ENCODE measurements around the gene BEND7. TPM values are rescaled to one million over a fixed set of nuclear protein-coding genes. Genes with fewer than 3 reads are reported as not detected.

The BEND7 gene
- total and polyA plus RNA-seq, 7 experiments from 2014 or later = 0.17 TPM; not detected in 6

GRCh38 chr10:13399236-13399635, 129.6 kb downstream of the BEND7 start:
- H3K4me3 Mint-ChIP-seq = no peak overlapping the region
- Histone ChIP-seq H3K4me3 (ENCODE audit: low read length) (no peak overlapping the region), H3K27me3 (ENCODE audit: control insufficient read depth in 2 of 2, insufficient read depth in 2 of 2, low read length in 2 of 2) (no peaks in the 10 kb centered on the region), H3K4me1 (ENCODE audit: control insufficient read depth in 2 of 2, insufficient read depth in 2 of 2, low read length in 2 of 2) (no peaks in the 10 kb centered on the region), H3K36me3 (ENCODE audit: control insufficient read depth in 2 of 3, insufficient read depth in 3 of 3, low read length in 3 of 3) (no peaks in the 10 kb centered on the region), H3K9me3 (ENCODE audit: control insufficient read depth in 2 of 3, low read length in 3 of 3) (no peaks in the 10 kb centered on the region), H3K27ac (ENCODE audit: low read depth, low read length) (no peak overlapping the region)
- no peaks in the 10 kb centered on the region for H3K4me1 Mint-ChIP-seq
- ChIA-PET POLR2A (no interaction called here), CTCF (no interaction called here)
- peaks cover 0 to 3% (median 0%) of the 10 kb centered on the region in 5 donors for H3K36me3 Mint-ChIP-seq
- intact Hi-C loops (cut with micrococcal nuclease) = no loop called here
- DNase-seq (no peak), ATAC-seq (no peak)
- peaks cover 2 to 26% (median 4%) of the 10 kb centered on the region in 5 donors for H3K27me3 Mint-ChIP-seq
- peaks cover 0 to 8% (median 0%) of the 10 kb centered on the region in 11 donors for H3K9me3 Mint-ChIP-seq
- no peak overlapping the region for H3K27ac Mint-ChIP-seq

GRCh38 chr10:13397052-13397451, 131.8 kb downstream of the BEND7 start:
- no peaks in the 10 kb centered on the region for H3K36me3 ChIP-seq (ENCODE audit: control insufficient read depth in 2 of 3, insufficient read depth in 3 of 3, low read length in 3 of 3)
- no peak overlapping the region for H3K4me3 Mint-ChIP-seq
- ChIA-PET CTCF (no interaction called here), POLR2A (no interaction called here)
- intact Hi-C loops (cut with micrococcal nuclease) = no loop called here
- H3K4me3 ChIP-seq (ENCODE audit: low read length) = no peak overlapping the region
- H3K27me3 Mint-ChIP-seq = peaks cover 8 to 24% (median 12%) of the 10 kb centered on the region in 5 donors
- H3K27ac Mint-ChIP-seq = no peak overlapping the region
- H3K9me3 ChIP-seq (ENCODE audit: control insufficient read depth in 2 of 3, low read length in 3 of 3) = no peaks in the 10 kb centered on the region
- H3K36me3 Mint-ChIP-seq = peaks cover 0 to 3% (median 0%) of the 10 kb centered on the region in 5 donors
- H3K4me1 Mint-ChIP-seq = no peaks in the 10 kb centered on the region
- no peaks in the 10 kb centered on the region for H3K4me1 ChIP-seq (ENCODE audit: control insufficient read depth in 2 of 2, insufficient read depth in 2 of 2, low read length in 2 of 2)
- DNase-seq (no peak), ATAC-seq (no peak)
- H3K27me3 ChIP-seq (ENCODE audit: control insufficient read depth in 2 of 2, insufficient read depth in 2 of 2, low read length in 2 of 2) = no peaks in the 10 kb centered on the region
- H3K9me3 Mint-ChIP-seq = peaks cover 0 to 8% (median 0%) of the 10 kb centered on the region in 11 donors
- H3K27ac ChIP-seq (ENCODE audit: low read depth, low read length) = no peak overlapping the region

- no peak overlapping the region for H3K4me3 ChIP-seq (ENCODE audit: low read length)
- H3K36me3 Mint-ChIP-seq = peaks cover 0 to 3% (median 0%) of the 10 kb centered on the region in 5 donors
- no peaks in the 10 kb centered on the region for H3K4me1 Mint-ChIP-seq
- no peak overlapping the region for H3K27ac Mint-ChIP-seq
- DNase-seq = no peak
- peaks cover 0 to 8% (median 0%) of the 10 kb centered on the region in 11 donors for H3K9me3 Mint-ChIP-seq
- no peak overlapping the region for H3K27ac ChIP-seq (ENCODE audit: low read depth, low read length)
- no peak for ATAC-seq
- no peaks in the 10 kb centered on the region for H3K36me3 ChIP-seq (ENCODE audit: control insufficient read depth in 2 of 3, insufficient read depth in 3 of 3, low read length in 3 of 3)
- H3K27me3 Mint-ChIP-seq = peaks cover 8 to 30% (median 14%) of the 10 kb centered on the region in 5 donors
- intact Hi-C loops (cut with micrococcal nuclease) = no loop called here
- ChIA-PET POLR2A (no interaction called here), CTCF (interaction anchor here (0.7 kb wide), 1 partner anchor 38 kb away, joined by 4 read pairs; no protein-coding TSS in a partner anchor)
- H3K4me1 ChIP-seq (ENCODE audit: control insufficient read depth in 2 of 2, insufficient read depth in 2 of 2, low read length in 2 of 2) = no peaks in the 10 kb centered on the region
- H3K4me3 Mint-ChIP-seq = no peak overlapping the region
- no peaks in the 10 kb centered on the region for H3K27me3 ChIP-seq (ENCODE audit: control insufficient read depth in 2 of 2, insufficient read depth in 2 of 2, low read length in 2 of 2)
- H3K9me3 ChIP-seq (ENCODE audit: control insufficient read depth in 2 of 3, low read length in 3 of 3) = no peaks in the 10 kb centered on the region
Measured at GRCh38 chr10:13396369-13396768, 132.4 kb downstream of the BEND7 start.

DNA sequence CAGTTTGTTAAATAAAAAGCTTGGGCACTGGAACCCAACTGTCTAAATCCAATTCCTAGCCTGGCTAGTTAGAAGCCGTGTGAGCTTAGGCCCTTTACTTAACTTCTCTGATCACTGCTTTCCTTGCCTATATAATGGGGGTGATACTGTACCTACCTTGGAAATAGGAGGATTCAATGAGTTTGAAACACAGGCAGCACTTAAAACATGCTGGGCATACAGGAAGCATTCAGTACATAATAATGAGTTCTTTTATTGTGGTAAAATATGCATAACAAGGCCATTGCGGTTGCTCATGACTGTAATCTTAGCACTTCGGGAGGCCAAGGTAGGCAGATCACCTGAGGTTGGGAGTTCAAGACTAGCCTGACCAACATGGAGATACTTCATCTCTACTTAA, 133.3 kb downstream of the BEND7 start:
- H3K4me1 ChIP-seq (ENCODE audit: control insufficient read depth in 2 of 2, insufficient read depth in 2 of 2, low read length in 2 of 2) = no peaks in the 10 kb centered on the region
- no peak overlapping the region for H3K4me3 ChIP-seq (ENCODE audit: low read length)
- no peaks in the 10 kb centered on the region for H3K9me3 ChIP-seq (ENCODE audit: control insufficient read depth in 2 of 3, low read length in 3 of 3)
- ChIA-PET CTCF (no interaction called here), POLR2A (no interaction called here)
- ATAC-seq = no peak
- peaks cover 8 to 25% (median 14%) of the 10 kb centered on the region in 5 donors for H3K27me3 Mint-ChIP-seq
- H3K9me3 Mint-ChIP-seq = peaks cover 0 to 8% (median 0%) of the 10 kb centered on the region in 11 donors
- H3K36me3 Mint-ChIP-seq = peaks cover 0 to 3% (median 0%) of the 10 kb centered on the region in 5 donors
- H3K27ac Mint-ChIP-seq = no peak overlapping the region
- H3K4me3 Mint-ChIP-seq = no peak overlapping the region
- H3K36me3 ChIP-seq (ENCODE audit: control insufficient read depth in 2 of 3, insufficient read depth in 3 of 3, low read length in 3 of 3) = no peaks in the 10 kb centered on the region
- H3K27ac ChIP-seq (ENCODE audit: low read depth, low read length) = no peak overlapping the region
- intact Hi-C loops (cut with micrococcal nuclease) = no loop called here
- DNase-seq = no peak
- H3K4me1 Mint-ChIP-seq = no peaks in the 10 kb centered on the region
- H3K27me3 ChIP-seq (ENCODE audit: control insufficient read depth in 2 of 2, insufficient read depth in 2 of 2, low read length in 2 of 2) = no peaks in the 10 kb centered on the region

DNA sequence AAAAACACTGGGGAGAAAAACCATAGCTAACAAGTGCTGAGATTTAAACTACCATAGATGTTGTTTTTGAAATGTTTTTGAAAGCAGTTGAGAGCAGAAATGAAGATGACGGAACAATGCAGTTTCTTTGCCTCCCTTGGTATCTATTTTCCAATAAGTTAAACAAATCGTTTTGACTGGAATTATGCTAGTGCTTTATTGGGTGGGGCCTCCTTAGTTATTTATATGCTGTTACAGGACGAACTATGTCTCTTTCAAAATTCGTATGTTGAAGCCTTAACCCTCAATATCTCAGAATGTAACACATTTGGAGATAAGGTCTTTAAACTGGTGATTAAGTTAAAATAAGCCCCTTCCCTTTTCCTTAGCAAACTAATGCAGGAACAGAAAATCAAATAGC, 135.2 kb downstream of the BEND7 start:
- ChIA-PET POLR2A (no interaction called here), CTCF (no interaction called here)
- intact Hi-C loops (cut with micrococcal nuclease) = no loop called here
- peaks cover 0 to 1% (median 0%) of the 10 kb centered on the region in 11 donors for H3K9me3 Mint-ChIP-seq
- no peaks in the 10 kb centered on the region for H3K27me3 ChIP-seq (ENCODE audit: control insufficient read depth in 2 of 2, insufficient read depth in 2 of 2, low read length in 2 of 2)
- no peak for DNase-seq
- no peaks in the 10 kb centered on the region for H3K4me1 ChIP-seq (ENCODE audit: control insufficient read depth in 2 of 2, insufficient read depth in 2 of 2, low read length in 2 of 2)
- H3K36me3 Mint-ChIP-seq = peaks cover 0 to 3% (median 0%) of the 10 kb centered on the region in 5 donors
- H3K27ac ChIP-seq (ENCODE audit: low read depth, low read length) = no peak overlapping the region
- peak overlapping the region in 1 of 9 donors; percentile 57 for H3K27ac Mint-ChIP-seq
- ATAC-seq = no peak
- no peaks in the 10 kb centered on the region for H3K9me3 ChIP-seq (ENCODE audit: control insufficient read depth in 2 of 3, low read length in 3 of 3)
- H3K4me1 Mint-ChIP-seq = no peaks in the 10 kb centered on the region
- no peak overlapping the region for H3K4me3 Mint-ChIP-seq
- peaks cover 8 to 19% (median 14%) of the 10 kb centered on the region in 5 donors for H3K27me3 Mint-ChIP-seq
- no peaks in the 10 kb centered on the region for H3K36me3 ChIP-seq (ENCODE audit: control insufficient read depth in 2 of 3, insufficient read depth in 3 of 3, low read length in 3 of 3)
- H3K4me3 ChIP-seq (ENCODE audit: low read length) = no peak overlapping the region

GRCh38 chr10:13392701-13393100, 136.1 kb downstream of the BEND7 start:
- Histone ChIP-seq H3K9me3 (ENCODE audit: control insufficient read depth in 2 of 3, low read length in 3 of 3) (no peaks in the 10 kb centered on the region), H3K4me3 (ENCODE audit: low read length) (no peak overlapping the region), H3K4me1 (ENCODE audit: control insufficient read depth in 2 of 2, insufficient read depth in 2 of 2, low read length in 2 of 2) (no peaks in the 10 kb centered on the region), H3K27me3 (ENCODE audit: control insufficient read depth in 2 of 2, insufficient read depth in 2 of 2, low read length in 2 of 2) (no peaks in the 10 kb centered on the region), H3K36me3 (ENCODE audit: control insufficient read depth in 2 of 3, insufficient read depth in 3 of 3, low read length in 3 of 3) (no peaks in the 10 kb centered on the region), H3K27ac (ENCODE audit: low read depth, low read length) (no peak overlapping the region)
- POLR2A ChIA-PET = no interaction called here
- ATAC-seq (no peak), DNase-seq (no peak)
- Mint-ChIP-seq H3K4me3 (no peak overlapping the region), H3K4me1 (no peaks in the 10 kb centered on the region), H3K27me3 (peaks cover 8 to 19% (median 14%) of the 10 kb centered on the region in 5 donors), H3K27ac (no peak overlapping the region), H3K36me3 (peaks cover 0 to 3% (median 0%) of the 10 kb centered on the region in 5 donors), H3K9me3 (peaks cover 0 to 1% (median 0%) of the 10 kb centered on the region in 11 donors)
- intact Hi-C loops (cut with micrococcal nuclease) = no loop called here
- CTCF ChIA-PET = no interaction called here

All from naive thymus-derived CD4-positive, alpha-beta T cell (primary cell).